Renal cortex interstitium (tissue), 11 donors: ENCODE measurements around the gene SLC26A3. TPM values are rescaled to one million over a fixed set of nuclear protein-coding genes. Genes with fewer than 3 reads are reported as not detected.

Experiments
- DNase-seq, 11 donors: peaks; one replicate each; pipeline ENCODE4 v3.0.0-alpha.2; 2013; ENCODE audit warnings: low read depth in 9 of 11, low spot score in 4 of 11; ENCODE audit errors: extremely low read depth in 1 of 11
- polyA plus RNA-seq, 3 donors: library from polyadenylated mRNA; unstranded; fragments of 120-200 nt; gene quantifications; one replicate each; pipeline ENCODE4 v1.2.1, GENCODE V29; 2013; ENCODE audit not compliant: insufficient read length in 3 of 3

SLC26A3 gene
- polyA plus RNA-seq, 3 donors, result 0.22 to 0.62 (median 0.39) TPM

- no peak for DNase-seq
These were observed 30.0 kb downstream of the SLC26A3 start for GRCh38 chr7:107773027-107773426.

GRCh38 chr7:107768263-107768662, 34.8 kb downstream of the SLC26A3 start:
- no peak for DNase-seq

GRCh38 chr7:107767391-107767790, 35.6 kb downstream of the SLC26A3 start:
- DNase-seq, result no peak

GRCh38 chr7:107758667-107759066, 44.4 kb downstream of the SLC26A3 start:
- DNase-seq, result no peak

GRCh38 chr7:107754642-107755041, 48.4 kb downstream of the SLC26A3 start:
- no peak for DNase-seq

- DNase-seq, result no peak
These were observed 51.9 kb downstream of the SLC26A3 start for GRCh38 chr7:107751113-107751512.

- no peak for DNase-seq
These were observed 57.0 kb downstream of the SLC26A3 start for GRCh38 chr7:107746006-107746405.

GRCh38 chr7:107744345-107744750, 58.7 kb downstream of the SLC26A3 start:
- DNase-seq, result peak in 3 of 11 donors; percentile 1 to 21 (median 4)

GRCh38 chr7:107743567-107744344, 59.3 kb downstream of the SLC26A3 start, which contains the start of gene CBLL1:
TSS of gene CBLL1 (plus strand) at chr7:107744142. CDS start at chr7:107744164, 22 bp downstream.
- peak; percentile 87 to 95 (median 94) for DNase-seq

GRCh38 chr7:107742678-107743566, 60.1 kb downstream of the SLC26A3 start:
- DNase-seq, result peak in 3 of 11 donors; percentile 2 to 36 (median 30)

- DNase-seq, result no peak
These were observed 74.7 kb downstream of the SLC26A3 start for GRCh38 chr7:107728276-107728675.

GRCh38 chr7:107726356-107727130, 76.5 kb downstream of the SLC26A3 start:
- DNase-seq, result no peak

GRCh38 chr7:107725138-107725740, 77.8 kb downstream of the SLC26A3 start:
- DNase-seq, result peak in 7 of 11 donors; percentile 15 to 56 (median 41)

- no peak for DNase-seq
These were observed 79.8 kb downstream of the SLC26A3 start for GRCh38 chr7:107723255-107723654.

- DNase-seq, result no peak
These were observed 81.7 kb downstream of the SLC26A3 start for GRCh38 chr7:107721286-107721685.

- DNase-seq, result no peak
These were observed 84.4 kb downstream of the SLC26A3 start for GRCh38 chr7:107718456-107719193.

- DNase-seq, result no peak
These were observed 87.5 kb downstream of the SLC26A3 start for GRCh38 chr7:107715531-107715930.
